Cardiac muscle cell (in vitro differentiated cells and primary cell): ENCODE results near the gene PTPA. TPM values are rescaled to one million over a fixed set of nuclear protein-coding genes. Genes with fewer than 3 reads are reported as not detected.

Experiments used
- DNase-seq, 2 donors: peaks; one replicate each; pipeline versions ENCODE4 v3.0.0 to v3.0.0-alpha.2; 2010 to 2017; ENCODE audit warnings: low read depth in 1 of 2, low spot score in 1 of 2
- H3K27ac ChIP-seq: fragments of 200-600 bp; sonication (generic); 2 replicates; pipeline ENCODE4 v1.5.1; 2016
- H3K27me3 ChIP-seq: fragments of 200-600 bp; sonication (generic); 2 replicates; pipeline ENCODE4 v1.6.0; 2016; ENCODE audit warnings: control low read depth
- H3K36me3 ChIP-seq: fragments of 200-600 bp; sonication (generic); 2 replicates; pipeline ENCODE4 v1.5.1; 2016; ENCODE audit warnings: control low read depth
- H3K4me1 ChIP-seq: fragments of 200-600 bp; sonication (generic); 2 replicates; pipeline ENCODE4 v1.8.1; 2017; ENCODE audit warnings: low read depth, mild to moderate bottlenecking, mixed run types
- H3K4me3 ChIP-seq: fragments of 200-600 bp; sonication (generic); 2 replicates; pipeline ENCODE4 v1.5.1; 2016; ENCODE audit warnings: mild to moderate bottlenecking
- H3K9me3 ChIP-seq: fragments of 200-600 bp; sonication (generic); 2 replicates; pipeline ENCODE4 v1.5.1; 2017; ENCODE audit warnings: low read depth, mild to moderate bottlenecking, control low read depth
- polyA plus RNA-seq: library from polyadenylated mRNA; unstranded; fragments of >200 nt; fragmentation: Nextera tagmentation; extraction: Ambion mirVana; gene quantifications from 2 replicates; pipeline ENCODE4 v1.2.1, GENCODE V29; 2016
- total RNA-seq: library from RNA; depleted of rRNA; stranded (reverse); fragments of >200 nt; gene quantifications from 2 replicates; pipeline ENCODE4 v1.2.3, GENCODE V29; 2016
- TF ChIP-seq, protein P1 (sequence below): IDR thresholded peaks from 2 replicates; pipeline ENCODE4 v1.5.1; 2012; ENCODE audit warnings: low read depth, mild to moderate bottlenecking, low read length

Gene PTPA
- total and polyA plus RNA-seq, 2 experiments from 2014 or later: 144 to 197 TPM

DNA sequence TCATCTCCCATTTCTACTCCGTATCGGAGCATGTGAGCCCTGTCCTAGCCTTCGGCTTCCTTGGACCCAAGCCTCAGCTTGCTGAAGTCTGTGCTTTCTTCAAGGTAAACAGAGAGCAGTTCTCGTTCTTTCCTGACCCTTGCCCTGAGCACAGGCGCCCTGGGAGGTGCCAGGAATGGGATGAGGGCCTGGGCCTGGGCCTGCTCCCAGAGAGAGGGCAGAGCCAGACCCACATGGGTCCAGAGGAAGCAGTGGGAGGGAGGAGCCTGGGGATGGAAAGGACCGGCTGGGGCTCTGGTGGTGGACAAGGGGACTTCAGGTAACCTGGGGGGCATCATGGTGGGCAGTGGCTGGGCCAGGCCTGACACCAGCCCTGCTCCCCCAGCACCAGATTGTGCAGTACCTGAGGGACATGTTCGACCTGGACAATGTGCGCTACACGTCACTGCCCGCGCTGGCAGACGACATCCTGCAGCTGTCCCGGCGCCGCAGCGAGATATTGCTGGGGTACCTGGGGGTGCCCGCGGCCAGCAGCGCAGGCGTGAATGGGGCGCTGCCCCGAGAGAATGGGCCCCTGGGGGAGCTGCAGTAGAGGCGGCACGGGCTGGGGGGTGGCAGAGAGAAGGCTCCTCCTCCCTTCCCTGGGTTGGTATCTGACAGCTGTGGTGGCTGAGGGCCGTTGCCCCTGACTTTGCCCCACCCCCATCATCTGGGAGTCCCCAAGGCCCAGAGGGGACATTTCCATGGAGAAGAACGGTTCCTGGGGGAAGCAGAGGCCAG lies 41.2 kb upstream of the PTPA start:
- peaks cover 13% of the 10 kb centered on the region for H3K36me3 ChIP-seq
- H3K9me3 ChIP-seq: no peaks in the 10 kb centered on the region
- TF ChIP-seq, protein P1, sequence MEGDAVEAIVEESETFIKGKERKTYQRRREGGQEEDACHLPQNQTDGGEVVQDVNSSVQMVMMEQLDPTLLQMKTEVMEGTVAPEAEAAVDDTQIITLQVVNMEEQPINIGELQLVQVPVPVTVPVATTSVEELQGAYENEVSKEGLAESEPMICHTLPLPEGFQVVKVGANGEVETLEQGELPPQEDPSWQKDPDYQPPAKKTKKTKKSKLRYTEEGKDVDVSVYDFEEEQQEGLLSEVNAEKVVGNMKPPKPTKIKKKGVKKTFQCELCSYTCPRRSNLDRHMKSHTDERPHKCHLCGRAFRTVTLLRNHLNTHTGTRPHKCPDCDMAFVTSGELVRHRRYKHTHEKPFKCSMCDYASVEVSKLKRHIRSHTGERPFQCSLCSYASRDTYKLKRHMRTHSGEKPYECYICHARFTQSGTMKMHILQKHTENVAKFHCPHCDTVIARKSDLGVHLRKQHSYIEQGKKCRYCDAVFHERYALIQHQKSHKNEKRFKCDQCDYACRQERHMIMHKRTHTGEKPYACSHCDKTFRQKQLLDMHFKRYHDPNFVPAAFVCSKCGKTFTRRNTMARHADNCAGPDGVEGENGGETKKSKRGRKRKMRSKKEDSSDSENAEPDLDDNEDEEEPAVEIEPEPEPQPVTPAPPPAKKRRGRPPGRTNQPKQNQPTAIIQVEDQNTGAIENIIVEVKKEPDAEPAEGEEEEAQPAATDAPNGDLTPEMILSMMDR: no peak
- DNase-seq: no peak
- H3K27ac ChIP-seq: peak overlapping the region; percentile 72
- H3K27me3 ChIP-seq: no peaks in the 10 kb centered on the region
- H3K4me3 ChIP-seq: no peak overlapping the region
- no peaks in the 10 kb centered on the region for H3K4me1 ChIP-seq

DNA sequence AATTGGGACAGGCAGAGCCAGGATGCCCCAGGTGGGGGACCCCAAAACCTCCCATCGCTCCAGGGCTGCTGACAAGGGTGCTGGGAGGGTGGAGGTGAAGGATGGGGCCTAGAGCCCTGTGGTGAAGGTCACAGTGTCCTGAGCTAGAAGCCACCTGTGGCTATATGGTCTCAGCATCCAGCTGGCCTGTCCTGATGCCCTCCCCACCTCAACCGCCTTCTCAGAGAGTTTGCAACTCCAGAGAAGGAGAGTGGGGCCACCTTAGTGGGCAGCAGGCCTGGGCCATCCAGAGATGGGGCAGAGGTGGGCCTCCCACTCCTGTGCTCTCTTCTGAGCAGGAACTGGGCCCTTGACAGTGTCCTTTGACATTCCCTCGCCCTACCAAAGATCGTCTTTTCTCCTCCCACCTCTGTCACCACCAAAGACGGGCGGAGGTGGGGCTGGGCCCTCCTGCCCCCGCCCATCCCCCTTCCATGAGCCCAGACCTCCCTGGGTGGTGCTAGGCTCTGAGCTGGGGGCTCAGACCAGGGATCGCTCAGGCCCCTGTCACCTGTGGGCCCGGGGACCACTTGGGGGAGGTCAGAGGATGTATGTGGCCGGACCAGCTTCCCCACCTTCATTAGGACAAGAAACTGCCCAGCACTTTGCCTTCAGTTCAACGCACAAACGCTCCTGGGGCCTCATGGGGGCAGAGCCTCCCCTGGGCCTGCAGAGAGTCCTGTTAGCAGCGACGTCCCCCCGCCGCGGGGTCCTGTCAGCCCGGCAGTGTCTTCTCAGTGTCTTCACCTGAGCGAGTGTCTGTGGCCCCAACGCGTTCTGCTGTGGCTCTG lies 40.3 kb upstream of the PTPA start:
- Histone ChIP-seq H3K36me3 (peaks cover 9% of the 10 kb centered on the region), H3K4me3 (no peak overlapping the region), H3K27ac (peak overlapping the region; percentile 68), H3K27me3 (no peaks in the 10 kb centered on the region), H3K9me3 (no peaks in the 10 kb centered on the region), H3K4me1 (no peaks in the 10 kb centered on the region)
- TF ChIP-seq, protein P1: no peak
- no peak for DNase-seq

DNA sequence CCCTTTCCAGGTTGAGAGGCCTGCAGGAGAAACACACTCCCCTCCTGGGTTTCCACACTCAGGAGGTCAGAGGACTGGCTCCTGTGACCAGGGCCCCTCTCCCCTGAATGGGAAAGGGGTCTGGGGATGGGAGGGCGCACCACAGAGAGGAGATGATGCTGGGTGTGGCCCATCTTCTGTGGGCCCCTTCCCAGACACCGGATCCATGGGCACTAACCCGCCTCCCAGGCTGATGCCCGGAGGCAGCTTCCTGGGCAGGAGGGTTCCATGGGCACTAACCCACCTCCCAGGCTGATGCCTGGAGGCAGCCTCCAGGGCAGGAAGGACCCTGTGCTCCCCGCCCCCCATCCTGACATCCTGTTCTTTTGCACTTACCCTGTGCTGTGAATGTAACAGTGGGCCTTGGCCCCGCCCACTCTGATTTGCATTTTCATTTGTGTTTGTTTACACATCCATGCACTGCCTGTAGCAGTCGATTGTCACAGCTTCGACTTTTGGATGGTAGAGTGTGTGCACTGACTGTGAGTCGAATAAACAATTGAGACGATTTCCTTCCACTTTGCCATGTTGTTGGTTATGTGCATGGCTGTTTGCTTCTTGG lies 39.6 kb upstream of the PTPA start:
- TF ChIP-seq, protein P1: no peak
- no peak for DNase-seq

DNA sequence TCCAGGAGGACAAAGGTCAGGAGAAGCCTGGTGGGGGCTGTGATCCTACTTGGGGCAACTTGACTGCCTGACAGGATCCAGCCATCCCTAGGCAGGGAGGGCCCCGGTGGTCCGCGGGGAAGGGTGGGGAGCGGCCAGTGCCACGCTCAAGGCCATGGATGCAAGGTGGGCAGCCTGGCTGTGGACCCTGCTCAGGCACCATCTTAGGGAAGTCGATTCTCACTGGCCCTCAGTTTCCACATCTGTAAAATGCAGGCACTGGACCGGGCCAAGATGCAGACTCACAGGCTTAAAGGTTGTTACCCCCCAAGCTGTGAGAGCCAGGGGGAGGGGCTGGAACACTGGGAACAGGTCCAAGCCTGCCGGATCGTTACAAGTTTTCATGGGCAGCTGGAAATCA lies 39.0 kb upstream of the PTPA start:
- no peaks in the 10 kb centered on the region for H3K9me3 ChIP-seq
- peaks cover 8% of the 10 kb centered on the region for H3K36me3 ChIP-seq
- no peak for DNase-seq
- H3K4me3 ChIP-seq: no peak overlapping the region
- no peaks in the 10 kb centered on the region for H3K4me1 ChIP-seq
- no peak overlapping the region for H3K27ac ChIP-seq
- H3K27me3 ChIP-seq: no peaks in the 10 kb centered on the region
- TF ChIP-seq, protein P1: no peak

More for the DNA sequence above, 39.6 kb upstream of the PTPA start:
- Histone ChIP-seq H3K9me3 (no peaks in the 10 kb centered on the region), H3K27me3 (no peaks in the 10 kb centered on the region), H3K4me1 (no peaks in the 10 kb centered on the region), H3K36me3 (peaks cover 9% of the 10 kb centered on the region), H3K27ac (peak overlapping the region; percentile 68), H3K4me3 (no peak overlapping the region)

DNA sequence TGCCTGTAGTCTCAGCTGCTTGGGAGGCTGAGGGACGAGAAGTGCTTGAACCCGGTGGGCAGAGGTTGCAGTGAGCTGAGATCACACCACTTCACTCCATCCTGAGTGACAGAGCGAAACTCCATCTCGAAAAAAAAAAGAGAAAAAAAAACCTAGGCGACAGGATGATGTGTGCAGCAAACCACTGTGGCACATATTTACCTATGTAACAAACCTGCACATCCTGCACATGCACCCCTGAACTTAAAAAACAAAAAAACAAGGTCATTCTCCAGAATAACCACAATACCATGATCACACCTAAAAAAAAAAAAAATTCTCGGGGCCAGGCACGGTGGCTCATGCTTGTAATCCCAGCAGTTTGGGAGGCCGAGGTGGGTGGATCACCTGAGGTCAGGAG lies 37.8 kb upstream of the PTPA start:
- no peak overlapping the region for H3K27ac ChIP-seq
- H3K27me3 ChIP-seq: no peaks in the 10 kb centered on the region
- TF ChIP-seq, protein P1: no peak
- H3K36me3 ChIP-seq: peaks cover 2% of the 10 kb centered on the region
- no peaks in the 10 kb centered on the region for H3K9me3 ChIP-seq
- no peak for DNase-seq
- no peak overlapping the region for H3K4me3 ChIP-seq
- H3K4me1 ChIP-seq: no peaks in the 10 kb centered on the region
